Measurements from ENCODE around the gene PDE5A. TPM values are rescaled to one million over a fixed set of nuclear protein-coding genes. Genes with fewer than 3 reads are reported as not detected.

The PDE5A gene
- total and polyA plus RNA-seq, 2 donors from 2014 or later = 3.9 to 29.4 TPM

GRCh38 chr4:119493886-119494285 is 134.7 kb downstream of the PDE5A start:
- H3K9me3 ChIP-seq (ENCODE audit: control insufficient read depth in 2 of 3, insufficient read depth in 1 of 3, low read length in 3 of 3) = no peaks in the 10 kb centered on the region
- H3K4me3 ChIP-seq (ENCODE audit: low read length in 3 of 3) = no peak overlapping the region
- FAIRE-seq (no peak), DNase-seq (no peak)
- H3K27me3 ChIP-seq (ENCODE audit: control insufficient read depth, insufficient read depth, low read length) = no peaks in the 10 kb centered on the region
- intact Hi-C loops (cut with DNase I) = no loop called here
- peaks cover 0 to 3% (median 3%) of the 10 kb centered on the region in 3 donors for H3K4me1 ChIP-seq (ENCODE audit: control insufficient read depth in 2 of 3, insufficient read depth in 2 of 3, low read depth in 1 of 3, low read length in 3 of 3)
- TF ChIP-seq CTCF (IDR thresholded peaks at IDR 0.05; ENCODE audit: borderline replicate concordance, extremely low read depth, insufficient read depth) = no peak
- no peak overlapping the region for H3K27ac ChIP-seq (ENCODE audit: low read depth in 2 of 2, low read length in 2 of 2)
- peaks cover 4 to 16% (median 4%) of the 10 kb centered on the region in 3 donors for H3K36me3 ChIP-seq (ENCODE audit: control insufficient read depth in 2 of 3, insufficient read depth in 3 of 3, low read length in 3 of 3)
- no peak overlapping the region for H3K9ac ChIP-seq (ENCODE audit: low read length in 3 of 3)

- FAIRE-seq (peak; percentile 83), DNase-seq (peak in 1 of 5 donors; percentile 21)
- Histone ChIP-seq H3K36me3 (ENCODE audit: control insufficient read depth in 2 of 3, insufficient read depth in 3 of 3, low read length in 3 of 3) (peaks cover 4 to 15% (median 4%) of the 10 kb centered on the region in 3 donors), H3K4me3 (ENCODE audit: low read length in 3 of 3) (no peak overlapping the region), H3K27me3 (ENCODE audit: control insufficient read depth, insufficient read depth, low read length) (no peaks in the 10 kb centered on the region), H3K9me3 (ENCODE audit: control insufficient read depth in 2 of 3, insufficient read depth in 1 of 3, low read length in 3 of 3) (no peaks in the 10 kb centered on the region), H3K27ac (ENCODE audit: low read depth in 2 of 2, low read length in 2 of 2) (no peak overlapping the region), H3K9ac (ENCODE audit: low read length in 3 of 3) (no peak overlapping the region), H3K4me1 (ENCODE audit: control insufficient read depth in 2 of 3, insufficient read depth in 2 of 3, low read depth in 1 of 3, low read length in 3 of 3) (peaks cover 0 to 3% (median 0%) of the 10 kb centered on the region in 3 donors)
- intact Hi-C loops (cut with DNase I) = no loop called here
- peak; percentile 24 for TF ChIP-seq CTCF (IDR thresholded peaks at IDR 0.05; ENCODE audit: borderline replicate concordance, extremely low read depth, insufficient read depth)
Measured at GRCh38 chr4:119493419-119493818, 135.2 kb downstream of the PDE5A start.

- H3K4me1 ChIP-seq (ENCODE audit: control insufficient read depth in 2 of 3, insufficient read depth in 2 of 3, low read depth in 1 of 3, low read length in 3 of 3) = no peaks in the 10 kb centered on the region
- no peaks in the 10 kb centered on the region for H3K9me3 ChIP-seq (ENCODE audit: control insufficient read depth in 2 of 3, insufficient read depth in 1 of 3, low read length in 3 of 3)
- no peak overlapping the region for H3K4me3 ChIP-seq (ENCODE audit: low read length in 3 of 3)
- H3K36me3 ChIP-seq (ENCODE audit: control insufficient read depth in 2 of 3, insufficient read depth in 3 of 3, low read length in 3 of 3) = peaks cover 4 to 5% (median 4%) of the 10 kb centered on the region in 3 donors
- H3K9ac ChIP-seq (ENCODE audit: low read length in 3 of 3) = no peak overlapping the region
- H3K27ac ChIP-seq (ENCODE audit: low read depth in 2 of 2, low read length in 2 of 2) = no peak overlapping the region
- DNase-seq (peak in 2 of 5 donors; percentile 24 to 55), FAIRE-seq (peak; percentile 13)
- H3K27me3 ChIP-seq (ENCODE audit: control insufficient read depth, insufficient read depth, low read length) = no peaks in the 10 kb centered on the region
- intact Hi-C loops (cut with DNase I) = no loop called here
- TF ChIP-seq CTCF (IDR thresholded peaks at IDR 0.05; ENCODE audit: borderline replicate concordance, extremely low read depth, insufficient read depth) = peak; percentile 37
Measured at GRCh38 chr4:119490335-119490734, 138.3 kb downstream of the PDE5A start.

- Histone ChIP-seq H3K27ac (ENCODE audit: low read depth in 2 of 2, low read length in 2 of 2) (no peak overlapping the region), H3K36me3 (ENCODE audit: control insufficient read depth in 2 of 3, insufficient read depth in 3 of 3, low read length in 3 of 3) (peaks cover 0 to 1% (median 0%) of the 10 kb centered on the region in 3 donors), H3K27me3 (ENCODE audit: control insufficient read depth, insufficient read depth, low read length) (no peaks in the 10 kb centered on the region), H3K4me3 (ENCODE audit: low read length in 3 of 3) (no peak overlapping the region), H3K9me3 (ENCODE audit: control insufficient read depth in 2 of 3, insufficient read depth in 1 of 3, low read length in 3 of 3) (no peaks in the 10 kb centered on the region), H3K4me1 (ENCODE audit: control insufficient read depth in 2 of 3, insufficient read depth in 2 of 3, low read depth in 1 of 3, low read length in 3 of 3) (no peaks in the 10 kb centered on the region), H3K9ac (ENCODE audit: low read length in 3 of 3) (no peak overlapping the region)
- TF ChIP-seq CTCF (IDR thresholded peaks at IDR 0.05; ENCODE audit: borderline replicate concordance, extremely low read depth, insufficient read depth) = no peak
- intact Hi-C loops (cut with DNase I) = no loop called here
- DNase-seq = no peak
- FAIRE-seq = no peak
Measured at GRCh38 chr4:119489305-119489704, 139.3 kb downstream of the PDE5A start.

All from kidney (tissue), 14 donors.